Measurements from ENCODE around the gene GPR17. TPM values are rescaled to one million over a fixed set of nuclear protein-coding genes. Genes with fewer than 3 reads are reported as not detected.

The GPR17 gene
- total and polyA plus RNA-seq, 4 donors, result 0.30 to 1.4 (median 0.40) TPM; not detected in 1

DNA sequence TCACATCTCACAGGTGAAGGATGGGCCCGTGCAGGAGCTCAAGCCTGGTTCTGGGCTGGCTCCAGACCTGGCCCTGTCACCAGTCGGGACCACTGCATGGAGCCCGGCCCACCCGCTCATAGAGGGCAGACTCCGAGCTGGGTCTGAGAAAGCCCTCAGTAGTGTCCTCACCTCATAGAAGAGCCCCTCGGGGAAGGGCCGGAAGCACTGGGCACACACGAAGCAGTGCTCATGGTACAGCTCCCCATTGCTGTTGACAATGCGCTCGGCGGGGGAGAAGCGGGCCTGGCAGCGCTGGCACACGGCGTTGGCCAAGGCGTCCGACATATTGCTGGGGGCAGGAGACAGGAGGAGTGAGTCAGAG lies 11.3 kb downstream of the GPR17 start:
- H3K4me3 ChIP-seq, result no peak overlapping the region
- H3K36me3 ChIP-seq (ENCODE audit: control insufficient read depth in 4 of 4, insufficient read depth in 4 of 4, low read length in 4 of 4), result peaks cover 0 to 18% (median 0%) of the 10 kb centered on the region in 4 donors
- no peak for ATAC-seq (ENCODE audit: insufficient read depth, low FRiP score)
- H3K9me3 ChIP-seq (ENCODE audit: control insufficient read depth in 4 of 4, insufficient read depth in 3 of 4, low read length in 3 of 4), result peaks cover 0 to 2% (median 0%) of the 10 kb centered on the region in 4 donors
- peaks cover 0 to 49% (median 0%) of the 10 kb centered on the region in 5 donors for H3K4me1 ChIP-seq (ENCODE audit: control insufficient read depth in 5 of 5, insufficient read depth in 5 of 5, low read length in 5 of 5)
- H3K27ac ChIP-seq (ENCODE audit: low read depth in 1 of 2, low read length in 1 of 2), result peak overlapping the region; percentile 21 to 59
- no peak overlapping the region for H3K9ac ChIP-seq (ENCODE audit: insufficient read depth in 1 of 2, low read length in 2 of 2)
- WGBS, 2 donors, result 89 to 94% methylated on average over 17 of the region's 17 CpGs
- no peaks in the 10 kb centered on the region for H3K27me3 ChIP-seq (ENCODE audit: control insufficient read depth in 3 of 3, insufficient read depth in 3 of 3, low read length in 2 of 3)
- TF ChIP-seq, protein P1, sequence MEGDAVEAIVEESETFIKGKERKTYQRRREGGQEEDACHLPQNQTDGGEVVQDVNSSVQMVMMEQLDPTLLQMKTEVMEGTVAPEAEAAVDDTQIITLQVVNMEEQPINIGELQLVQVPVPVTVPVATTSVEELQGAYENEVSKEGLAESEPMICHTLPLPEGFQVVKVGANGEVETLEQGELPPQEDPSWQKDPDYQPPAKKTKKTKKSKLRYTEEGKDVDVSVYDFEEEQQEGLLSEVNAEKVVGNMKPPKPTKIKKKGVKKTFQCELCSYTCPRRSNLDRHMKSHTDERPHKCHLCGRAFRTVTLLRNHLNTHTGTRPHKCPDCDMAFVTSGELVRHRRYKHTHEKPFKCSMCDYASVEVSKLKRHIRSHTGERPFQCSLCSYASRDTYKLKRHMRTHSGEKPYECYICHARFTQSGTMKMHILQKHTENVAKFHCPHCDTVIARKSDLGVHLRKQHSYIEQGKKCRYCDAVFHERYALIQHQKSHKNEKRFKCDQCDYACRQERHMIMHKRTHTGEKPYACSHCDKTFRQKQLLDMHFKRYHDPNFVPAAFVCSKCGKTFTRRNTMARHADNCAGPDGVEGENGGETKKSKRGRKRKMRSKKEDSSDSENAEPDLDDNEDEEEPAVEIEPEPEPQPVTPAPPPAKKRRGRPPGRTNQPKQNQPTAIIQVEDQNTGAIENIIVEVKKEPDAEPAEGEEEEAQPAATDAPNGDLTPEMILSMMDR (IDR thresholded peaks at IDR 0.05; ENCODE audit: control extremely low read depth, extremely low read depth), result no peak
- DNase-seq, result no peak

DNA sequence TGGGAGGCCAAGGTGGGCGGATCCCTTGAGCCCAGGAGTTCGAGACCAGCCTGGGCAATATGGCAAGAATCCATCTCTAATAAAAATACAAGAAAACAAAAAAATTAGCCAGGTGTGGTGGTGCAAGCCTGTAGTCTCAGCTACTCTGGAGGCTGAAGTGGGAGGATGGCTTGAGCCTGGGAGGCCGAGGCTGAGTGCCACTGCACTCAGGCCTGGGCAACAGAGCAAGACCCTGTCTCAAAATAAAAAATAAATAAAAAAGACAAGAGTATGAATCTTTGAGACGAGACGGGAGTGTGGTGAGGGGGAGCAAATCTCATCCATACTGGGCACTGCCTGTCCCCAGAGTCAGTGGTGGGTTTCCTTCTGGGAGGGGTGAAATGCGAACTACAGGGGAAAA lies 12.2 kb downstream of the GPR17 start:
- H3K27ac ChIP-seq (ENCODE audit: low read depth in 1 of 2, low read length in 1 of 2), result peak overlapping the region; percentile 87 to 91
- 87 to 91% methylated on average over 6 of the region's 6 CpGs for WGBS, 2 donors
- DNase-seq (no peak), ATAC-seq (ENCODE audit: insufficient read depth, low FRiP score) (no peak)
- TF ChIP-seq, protein P1 (IDR thresholded peaks at IDR 0.05; ENCODE audit: control extremely low read depth, extremely low read depth), result no peak
- no peak overlapping the region for H3K4me3 ChIP-seq
- peaks cover 0 to 3% (median 0%) of the 10 kb centered on the region in 3 donors for H3K27me3 ChIP-seq (ENCODE audit: control insufficient read depth in 3 of 3, insufficient read depth in 3 of 3, low read length in 2 of 3)
- no peak overlapping the region for H3K9ac ChIP-seq (ENCODE audit: insufficient read depth in 1 of 2, low read length in 2 of 2)
- peaks cover 0 to 2% (median 0%) of the 10 kb centered on the region in 4 donors for H3K9me3 ChIP-seq (ENCODE audit: control insufficient read depth in 4 of 4, insufficient read depth in 3 of 4, low read length in 3 of 4)
- H3K36me3 ChIP-seq (ENCODE audit: control insufficient read depth in 4 of 4, insufficient read depth in 4 of 4, low read length in 4 of 4), result peaks cover 0 to 17% (median 0%) of the 10 kb centered on the region in 4 donors
- H3K4me1 ChIP-seq (ENCODE audit: control insufficient read depth in 5 of 5, insufficient read depth in 5 of 5, low read length in 5 of 5), result peaks cover 0 to 50% (median 0%) of the 10 kb centered on the region in 5 donors

- TF ChIP-seq, protein P1 (IDR thresholded peaks at IDR 0.05; ENCODE audit: control extremely low read depth, extremely low read depth), result no peak
- Histone ChIP-seq H3K4me3 (no peak overlapping the region), H3K36me3 (ENCODE audit: control insufficient read depth in 4 of 4, insufficient read depth in 4 of 4, low read length in 4 of 4) (peaks cover 0 to 16% (median 0%) of the 10 kb centered on the region in 4 donors), H3K4me1 (ENCODE audit: control insufficient read depth in 5 of 5, insufficient read depth in 5 of 5, low read length in 5 of 5) (peaks cover 0 to 51% (median 0%) of the 10 kb centered on the region in 5 donors), H3K27me3 (ENCODE audit: control insufficient read depth in 3 of 3, insufficient read depth in 3 of 3, low read length in 2 of 3) (peaks cover 0 to 9% (median 4%) of the 10 kb centered on the region in 3 donors), H3K27ac (ENCODE audit: low read depth in 1 of 2, low read length in 1 of 2) (peak overlapping the region; percentile 87 to 91), H3K9me3 (ENCODE audit: control insufficient read depth in 4 of 4, insufficient read depth in 3 of 4, low read length in 3 of 4) (peaks cover 0 to 2% (median 0%) of the 10 kb centered on the region in 4 donors), H3K9ac (ENCODE audit: insufficient read depth in 1 of 2, low read length in 2 of 2) (no peak overlapping the region)
- ATAC-seq (ENCODE audit: insufficient read depth, low FRiP score), result no peak
- no peak for DNase-seq
- 78 to 80% methylated on average over 20 of the region's 20 CpGs for WGBS, 2 donors
These were observed 12.9 kb downstream of the GPR17 start for GRCh38 chr2:127658641-127659407.

All from lung (tissue), 12 donors.